ENCODE data around the gene MAT1A. TPM values are rescaled to one million over a fixed set of nuclear protein-coding genes. Genes with fewer than 3 reads are reported as not detected.
A peak's percentile ranks its signal among the peaks of the same experiment; 100 is the strongest.

The MAT1A gene
- total and polyA plus RNA-seq, 9 of the 15 experiments (the other 6 are each of a cell fraction or from before 2014, with no cell fraction given), result 0.03 to 0.30 (median 0.11) TPM; not detected in 2

GRCh38 chr10:80283536-80284199 is 5.8 kb downstream of the MAT1A start:
- H3K9ac ChIP-seq (ENCODE audit: insufficient read depth in 1 of 2, low read depth in 2 of 2, low read length in 2 of 2), result no peak overlapping the region
- TF ChIP-seq CBFA2T3 (IDR thresholded peaks at IDR 0.05) (0 out of 2 replicates have a peak, but pooled peaks have one; percentile 15), ZBTB11 (CRISPR knock-in tag; IDR thresholded peaks at IDR 0.05) (no peak)
- peaks cover 34 to 58% of the 10 kb centered on the region in 2 experiments; a peak in 4 of 5 replicates for H3K27me3 ChIP-seq (ENCODE audit: control insufficient read depth in 2 of 2, insufficient read depth in 2 of 2, low read length in 2 of 2)
- intact Hi-C loops (cut with micrococcal nuclease), result no loop called here
- no peak overlapping the region for H3K4me3 ChIP-seq
- 2% methylated on average over 14 of the region's 14 CpGs for WGBS (ENCODE audit: insufficient coverage, low coverage, missing lambda C conversion rate)
- ChIA-PET POLR2A (interaction anchor here (0.6 kb wide), 1 partner anchor 130 kb away, joined by 3 read pairs; no protein-coding TSS in a partner anchor), CTCF (ENCODE audit: low intra/inter-chr PET ratio) (no interaction called here)
- H3K4me1 ChIP-seq (replicated peaks in 1 of 2; ENCODE audit: control insufficient read depth in 2 of 2, insufficient read depth in 2 of 2, low read length in 2 of 2), result no peaks in the 10 kb centered on the region
- no TSS peak for BruUV-seq (replicated peaks)
- H2AFZ ChIP-seq (ENCODE audit: low read depth, low read length), result no peak overlapping the region
- in situ Hi-C loops (cut with MboI), result no loop called here
- no peak overlapping the region for H3K4me2 ChIP-seq (ENCODE audit: insufficient read depth, low read length)
- H4K20me1 ChIP-seq (replicated peaks; ENCODE audit: control insufficient read depth, insufficient read depth, low read length), result no peaks in the 10 kb centered on the region
- no peaks in the 10 kb centered on the region for H3K9me1 ChIP-seq (ENCODE audit: control insufficient read depth, insufficient read depth, low read length)
- DNase-seq (ENCODE audit: extremely low read depth in 1 of 4, low spot score in 3 of 4), result peak in 1 of 4 experiments; percentile 17
- no peak for FAIRE-seq
- no peaks in the 10 kb centered on the region for H3K79me2 ChIP-seq (ENCODE audit: control insufficient read depth, insufficient read depth, low read length)
- peak; percentile 19; the same call in 2 of the 3 replicates for ATAC-seq
- no peaks in the 10 kb centered on the region for H3K9me3 ChIP-seq (replicated peaks; ENCODE audit: control insufficient read depth, insufficient read depth, low read depth, low read length)
- H3K36me3 ChIP-seq (ENCODE audit: control insufficient read depth, insufficient read depth, low read length), result no peaks in the 10 kb centered on the region
- H3K27ac ChIP-seq (ENCODE audit: extremely low read depth, low read depth, low read length), result no peak overlapping the region

Measured in K562 (cell line).